Right renal cortex interstitium (tissue), 3 donors: ENCODE data around the gene CBFA2T2. TPM values are rescaled to one million over a fixed set of nuclear protein-coding genes. Genes with fewer than 3 reads are reported as not detected.
"Not testable (repeated sequence)": the region's sequence is repeated elsewhere in the genome, so short reads cannot be mapped to it uniquely, and the experiment has no call there.

Experiments used
- DNase-seq, 3 donors: peaks; one replicate each; pipeline ENCODE4 v3.0.0-alpha.2; 2013; ENCODE audit warnings: low read depth in 3 of 3, low spot score in 2 of 3
- polyA plus RNA-seq, 3 donors: library from polyadenylated mRNA; unstranded; fragments of 120-200 nt; gene quantifications; one replicate each; pipeline ENCODE4 v1.2.1, GENCODE V29; 2013; ENCODE audit not compliant: insufficient read length in 3 of 3

Gene CBFA2T2
- polyA plus RNA-seq, result 10 to 100 TPM; 24.4 to 27.0 (median 26.1) TPM

DNA sequence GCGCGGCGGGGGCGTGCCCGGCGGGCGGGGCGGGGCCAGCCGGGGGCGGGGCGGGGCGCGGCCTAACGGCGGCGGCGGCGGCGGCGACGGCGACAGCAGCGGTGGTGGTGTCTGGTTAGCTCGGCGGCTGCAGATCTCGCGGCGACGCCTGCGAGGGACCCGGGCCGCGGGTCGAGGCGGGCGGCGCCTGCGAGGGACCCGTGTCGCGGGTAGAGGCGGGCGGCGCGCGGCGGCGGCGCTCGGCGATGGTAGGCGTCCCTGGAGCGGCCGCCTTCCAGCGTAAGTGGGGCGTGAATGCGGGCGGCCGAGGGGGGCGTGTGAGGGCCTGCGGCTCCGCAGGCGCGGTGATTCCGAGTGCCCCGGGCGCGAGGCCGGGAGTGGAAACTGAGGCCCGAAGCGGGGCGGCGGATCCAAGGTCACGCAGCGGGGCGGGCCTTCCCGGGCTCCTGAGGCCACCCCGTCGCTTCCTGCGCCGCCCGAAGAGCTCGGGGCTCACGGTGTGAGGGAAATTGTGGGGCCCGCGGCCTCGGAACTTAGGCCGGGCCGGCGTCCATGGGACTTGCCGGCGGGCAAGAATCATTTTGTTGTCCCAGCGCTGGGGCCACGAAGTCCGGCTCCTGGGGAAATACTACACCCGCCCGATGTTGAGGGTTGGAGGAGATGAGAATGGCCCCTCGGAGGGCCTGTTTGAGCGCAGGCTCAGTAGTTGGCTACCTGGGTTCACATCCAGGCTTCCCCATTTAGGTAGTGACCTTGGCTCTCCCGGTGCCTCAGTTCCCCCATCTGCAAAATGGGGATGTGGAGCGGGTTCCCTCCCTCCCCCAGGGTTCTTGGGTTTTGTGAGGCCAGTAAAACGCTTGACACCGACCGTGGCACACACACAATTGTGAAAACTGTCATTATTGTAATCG, at the start of gene CBFA2T2:
Gene CBFA2T2 (plus strand): TSS at position 74 of the 911 bp plus-strand sequence. CDS start 172 bp downstream, at position 246.
- peak in 1 of 3 donors; percentile 47 for DNase-seq

DNA sequence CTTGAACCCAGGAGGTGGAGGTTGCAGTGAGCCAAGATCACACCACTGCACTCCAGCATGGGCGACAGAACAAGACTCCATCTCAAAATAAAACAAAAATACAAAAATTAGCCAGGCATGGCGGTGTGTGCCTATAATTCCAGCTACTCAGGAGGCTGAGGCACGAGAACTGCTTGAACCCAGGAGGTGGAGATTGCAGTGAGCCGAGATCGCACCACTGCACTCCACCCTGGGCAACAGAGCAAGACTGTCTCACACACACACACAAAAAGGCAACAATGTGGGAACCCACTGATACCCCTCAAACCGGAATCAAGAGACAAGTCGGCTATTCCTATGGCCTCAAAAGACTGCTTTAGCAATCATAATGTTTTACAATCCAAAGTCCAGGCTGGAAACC, 49.3 kb upstream of the CBFA2T2 start:
- not testable (repeated sequence) for DNase-seq

DNA sequence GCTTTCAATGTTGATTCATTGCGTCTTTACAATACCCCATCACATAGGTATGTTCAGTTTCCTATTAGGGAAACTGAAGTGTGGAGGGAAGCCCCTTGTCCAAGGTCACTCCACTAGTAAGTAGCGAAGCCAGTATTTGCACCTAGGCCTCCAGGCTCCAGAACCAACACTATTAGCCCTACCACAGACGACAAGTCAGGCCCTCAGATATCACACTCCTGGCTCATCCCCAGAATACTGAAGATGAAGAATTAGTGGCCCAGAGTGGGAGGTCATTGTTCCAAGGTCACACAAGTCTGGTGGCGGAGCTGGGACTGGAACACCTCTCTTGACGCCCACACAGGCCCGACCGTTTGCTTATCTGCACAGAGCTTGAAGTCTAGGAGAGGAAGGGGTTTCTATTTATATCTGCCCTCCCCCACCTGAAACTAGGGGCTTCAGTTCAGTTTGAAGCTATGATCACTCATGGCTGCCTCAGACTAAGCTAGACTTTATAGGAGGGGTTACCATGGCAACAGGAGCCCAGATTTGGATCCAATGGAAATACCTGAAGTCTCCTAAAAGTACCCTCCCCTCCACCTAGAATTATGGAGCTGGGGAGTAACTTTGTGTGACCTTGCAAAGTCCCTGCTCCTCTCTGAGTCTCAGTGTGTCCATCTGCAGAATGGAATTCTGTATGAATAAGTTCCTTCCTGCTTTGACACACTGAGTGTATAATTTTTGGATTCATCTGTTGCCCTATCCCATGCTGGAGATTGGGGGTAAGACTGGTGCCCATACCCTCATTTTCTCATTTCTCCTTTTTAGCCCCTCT, 48.5 kb upstream of the CBFA2T2 start:
- DNase-seq, result no peak

DNA sequence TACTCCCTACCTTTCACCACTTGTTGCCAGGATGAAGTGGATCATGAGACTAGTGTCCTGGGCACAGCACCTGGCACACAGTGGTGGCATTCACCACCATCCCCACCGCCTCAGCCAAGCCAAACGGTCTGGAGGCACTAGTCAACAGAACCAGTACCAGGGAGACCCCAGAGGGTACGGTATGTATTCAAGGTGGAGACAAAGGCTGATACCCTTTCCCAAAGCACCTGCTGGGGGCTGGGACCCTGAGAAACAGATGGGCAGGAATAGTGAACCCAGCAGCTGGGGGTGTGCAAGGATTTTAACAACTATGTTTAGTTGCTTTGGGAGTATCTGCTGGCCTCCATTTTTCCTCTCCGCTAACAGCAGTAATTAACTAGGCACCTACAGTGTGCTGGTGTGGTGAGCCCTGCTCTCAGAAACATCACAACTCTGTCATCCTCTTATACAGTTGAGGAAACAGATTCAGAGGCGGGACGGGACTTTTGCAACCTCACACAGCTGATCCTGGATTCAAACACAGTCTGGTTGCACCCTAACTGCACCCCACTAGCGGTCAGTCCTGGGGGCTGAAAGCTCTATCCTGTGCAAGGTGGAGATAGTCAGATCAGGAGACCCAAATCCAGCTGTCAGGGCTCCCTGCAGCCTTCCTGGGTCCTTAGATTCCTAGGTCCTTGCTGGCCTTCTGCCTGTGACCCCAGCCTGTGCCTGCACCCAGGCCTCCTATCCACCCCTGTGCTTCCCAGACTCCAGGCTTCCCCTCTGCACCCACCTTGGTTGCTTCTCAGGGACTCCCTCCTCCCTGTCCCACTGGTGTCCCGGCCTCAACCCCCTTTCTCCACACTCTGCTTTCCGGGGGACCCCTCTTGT, 47.5 kb upstream of the CBFA2T2 start:
- no peak for DNase-seq

DNA sequence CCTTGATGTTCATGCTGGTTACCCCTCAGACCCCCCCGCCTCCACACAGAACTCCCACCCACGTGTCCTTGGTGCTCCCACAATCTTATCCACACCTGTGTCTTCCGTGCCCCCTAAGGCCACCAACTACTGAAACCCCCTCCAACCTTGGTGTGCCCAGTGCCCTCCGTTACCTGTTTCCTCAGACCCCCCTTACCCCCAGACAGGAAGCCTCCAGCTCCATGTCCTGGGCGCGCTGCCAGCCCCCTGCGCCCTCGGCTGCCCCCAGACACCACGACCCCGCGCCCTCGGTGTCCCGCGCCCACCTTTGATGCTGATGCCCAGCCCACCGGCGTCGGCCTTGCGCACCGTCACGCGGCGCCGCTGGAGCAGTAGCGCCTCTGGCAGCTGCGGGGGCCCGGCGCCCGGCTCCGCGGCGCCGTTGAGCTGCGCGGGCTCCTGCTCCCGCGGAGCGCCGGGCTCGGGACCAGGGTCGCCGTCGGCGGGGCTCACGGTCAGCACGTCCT, 46.8 kb upstream of the CBFA2T2 start:
- no peak for DNase-seq

DNA sequence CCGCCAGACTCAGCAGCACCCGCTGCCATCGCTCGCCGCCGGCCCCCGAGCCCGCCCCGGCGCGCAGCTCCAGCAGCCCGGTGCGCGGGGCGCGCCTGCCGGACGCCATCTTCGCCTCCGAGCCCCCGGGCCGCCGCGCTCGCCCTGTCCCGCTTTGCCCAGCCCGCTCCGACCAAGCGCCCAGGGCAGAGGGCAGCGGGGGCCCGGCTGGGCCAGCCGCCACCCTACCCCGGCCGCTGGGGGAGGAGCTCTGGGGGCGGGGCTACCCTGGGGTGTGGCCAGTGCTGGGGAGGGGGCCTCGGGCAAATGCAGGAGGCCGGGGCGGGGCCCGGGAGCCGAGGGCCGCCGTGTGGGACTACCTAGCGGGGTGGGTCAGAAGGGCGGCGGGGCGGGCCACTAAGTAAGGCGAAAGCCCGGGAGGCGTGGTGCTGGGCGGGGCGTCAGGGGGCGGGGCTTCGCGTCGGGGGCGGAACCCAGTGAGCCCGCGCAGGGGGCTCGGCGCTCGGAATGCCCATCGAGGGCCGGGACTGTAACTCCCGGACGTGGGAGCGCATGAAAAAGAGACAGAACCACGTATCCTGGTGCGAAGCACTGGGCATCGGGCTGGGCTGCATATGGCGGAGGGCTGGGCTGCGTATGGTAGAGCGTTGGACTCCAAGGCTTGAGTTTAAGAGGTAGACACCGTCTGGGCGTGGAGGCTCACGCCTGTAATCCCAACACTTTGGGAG, 46.2 kb upstream of the CBFA2T2 start, which contains the start of gene SNTA1:
Gene SNTA1 (minus strand): TSS at position 252 of the 728 bp plus-strand sequence. CDS start 143 bp downstream, at position 109.
- DNase-seq, result peak in 1 of 3 donors; percentile 56

DNA sequence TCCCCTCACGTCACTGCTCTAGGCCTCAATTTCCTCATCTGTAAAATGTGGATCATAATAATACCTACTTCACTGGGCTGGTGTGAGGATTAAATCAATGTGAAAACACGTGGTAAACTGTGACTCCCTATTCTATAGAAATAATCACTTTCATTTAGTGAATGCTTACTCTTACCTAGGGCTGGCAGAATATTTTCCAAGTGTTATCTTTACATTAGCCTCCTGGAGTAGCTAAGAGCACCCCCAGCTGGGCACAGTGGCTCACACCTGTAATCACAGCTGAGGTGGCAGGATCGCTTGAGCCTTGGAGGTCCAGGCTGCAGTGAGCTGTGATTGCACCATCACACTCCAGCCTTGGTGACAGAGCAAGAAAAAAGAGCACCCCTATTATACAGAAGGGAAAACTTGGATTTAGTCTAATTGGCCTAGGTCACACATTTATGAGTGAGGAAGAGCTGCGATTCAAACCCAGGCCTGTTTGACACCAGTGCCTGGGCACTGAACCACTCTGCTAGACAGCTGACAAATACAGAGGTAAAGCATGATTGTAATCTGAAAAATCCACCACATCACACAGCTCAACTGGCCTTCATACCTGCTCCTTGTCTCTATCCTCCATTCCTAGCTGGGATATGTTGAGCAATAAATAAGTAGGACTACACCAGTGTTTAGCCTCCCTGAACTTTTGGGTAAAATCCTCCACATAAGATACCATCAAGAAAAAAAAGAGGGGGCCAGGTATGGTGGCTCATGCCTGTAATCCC, 44.9 kb upstream of the CBFA2T2 start:
- no peak for DNase-seq

DNA sequence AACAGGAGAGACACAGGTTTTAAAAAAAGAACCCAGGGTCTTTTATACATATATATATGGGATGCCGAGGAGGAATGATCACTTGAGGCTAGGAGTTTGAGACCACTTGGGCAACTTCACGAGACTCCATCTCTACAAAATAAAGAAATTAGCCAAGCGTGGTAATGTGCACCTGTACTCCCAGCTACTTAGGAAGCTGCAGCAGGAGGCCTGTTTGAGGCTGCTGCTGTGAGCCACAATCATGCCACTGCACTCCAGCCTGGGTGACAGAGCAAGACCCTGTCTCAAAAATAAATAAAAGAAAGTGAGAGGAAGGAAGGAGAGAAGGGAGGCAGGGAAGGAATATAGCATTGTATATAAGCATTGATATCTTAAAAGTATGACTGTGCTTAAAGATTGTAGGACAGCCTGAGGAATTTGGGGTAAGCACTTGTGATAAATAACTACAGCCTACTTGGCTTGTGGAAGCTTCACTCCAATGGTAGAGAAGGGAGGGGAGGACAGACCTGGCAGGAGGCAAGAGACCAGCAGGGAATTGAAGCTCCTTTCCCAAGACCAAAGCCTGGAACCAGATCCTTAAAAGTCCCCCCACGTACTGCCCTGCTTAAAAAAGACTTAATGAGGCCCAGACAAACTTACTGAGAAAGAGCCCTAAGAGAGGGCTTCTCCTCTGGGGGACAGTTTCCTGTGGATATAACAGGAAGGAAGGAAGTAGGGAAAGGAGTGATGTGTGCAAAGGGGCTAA, 43.8 kb upstream of the CBFA2T2 start:
- no peak for DNase-seq

DNA sequence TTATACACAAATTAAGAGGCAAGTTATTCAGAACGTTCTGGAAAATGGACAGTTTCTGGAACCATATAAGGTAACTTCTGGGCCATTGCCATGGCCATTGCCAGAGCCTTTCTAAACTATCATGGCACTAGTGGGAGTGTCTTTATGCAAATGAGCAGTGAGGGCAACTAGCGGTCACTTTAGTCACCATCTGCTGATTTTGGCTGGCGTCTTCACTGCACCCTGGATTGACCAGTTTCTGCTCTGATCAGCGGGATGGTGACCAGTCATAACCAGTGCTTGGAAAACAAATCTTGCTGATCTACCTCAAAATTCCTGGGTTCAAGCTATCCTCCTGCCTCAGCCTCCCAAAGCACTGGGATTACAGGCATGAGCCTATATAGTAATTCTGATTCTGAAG, 39.0 kb upstream of the CBFA2T2 start:
- DNase-seq, result no peak

DNA sequence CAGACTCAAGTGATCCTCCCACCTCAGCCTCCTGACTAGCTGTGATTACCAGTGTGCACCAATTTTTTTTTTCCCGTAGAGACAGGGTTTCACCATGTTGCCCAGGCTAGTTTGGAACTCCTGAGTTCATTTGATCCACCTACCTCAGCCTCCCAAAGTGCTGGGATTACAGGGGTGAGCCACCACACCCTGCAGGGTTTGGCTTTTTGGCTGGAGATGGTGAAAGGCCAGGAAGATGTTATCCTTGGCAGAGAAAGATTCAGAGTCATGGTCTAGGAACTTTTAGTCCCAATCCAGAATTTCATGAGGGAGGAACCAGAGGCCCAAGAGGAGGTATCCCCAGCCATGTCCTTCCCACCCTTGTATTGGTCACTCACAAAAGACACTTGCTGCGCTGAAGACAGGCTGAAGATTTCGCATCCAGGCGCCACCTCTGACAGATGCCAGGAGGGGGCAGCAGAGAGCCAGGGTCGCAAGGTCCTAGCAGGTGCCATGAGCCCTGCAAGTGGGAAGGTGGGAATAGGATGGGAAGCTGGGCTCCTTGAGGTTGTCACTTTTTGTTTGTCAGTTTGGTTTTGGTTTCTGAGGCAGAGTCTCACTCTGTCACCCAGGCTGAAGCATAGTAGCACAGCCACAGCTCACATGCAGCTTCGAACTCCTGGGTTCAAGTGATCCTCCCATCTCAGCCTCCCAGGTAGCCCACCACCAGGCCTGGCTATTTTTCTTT, 32.8 kb upstream of the CBFA2T2 start:
- peak in 2 of 3 donors; percentile 66 to 75 for DNase-seq

DNA sequence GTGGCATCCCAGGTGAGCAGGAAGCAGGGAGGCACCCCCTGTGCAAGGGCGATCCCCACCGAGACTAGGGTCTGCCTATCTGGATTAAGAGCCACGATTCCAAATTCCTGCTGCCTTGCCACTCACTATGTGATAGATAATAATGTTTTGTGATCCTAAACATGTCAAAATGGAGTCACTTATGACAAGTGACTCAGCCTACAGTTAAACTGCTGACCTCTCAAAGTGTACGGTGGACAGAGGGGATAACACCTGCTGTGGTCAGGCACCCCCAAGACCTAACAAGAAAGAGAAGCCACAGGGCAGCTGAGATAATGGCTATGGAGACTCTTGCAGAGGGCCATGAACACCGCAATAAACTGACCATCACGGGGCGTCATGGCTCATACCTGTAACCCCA, 30.3 kb upstream of the CBFA2T2 start:
- DNase-seq, result no peak

DNA sequence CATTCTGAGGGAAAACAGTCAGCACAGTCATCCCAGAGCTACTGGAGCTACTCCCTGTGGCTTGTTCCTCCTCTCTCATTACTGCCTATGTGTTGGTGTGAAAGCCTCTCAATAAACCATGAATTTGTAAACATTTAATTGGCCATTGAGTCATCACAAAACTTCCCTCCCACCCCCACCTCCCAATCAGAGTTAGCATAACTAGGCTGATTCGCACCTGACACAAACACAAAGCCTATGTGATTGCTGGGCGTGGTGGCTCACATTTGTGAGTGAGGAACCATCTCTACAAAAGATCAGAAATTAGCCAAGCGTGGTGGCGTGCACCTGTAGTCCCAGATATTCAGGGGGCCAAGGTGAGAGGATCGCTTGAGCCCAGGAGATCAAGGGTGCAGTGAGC, 29.2 kb upstream of the CBFA2T2 start:
- no peak for DNase-seq

DNA sequence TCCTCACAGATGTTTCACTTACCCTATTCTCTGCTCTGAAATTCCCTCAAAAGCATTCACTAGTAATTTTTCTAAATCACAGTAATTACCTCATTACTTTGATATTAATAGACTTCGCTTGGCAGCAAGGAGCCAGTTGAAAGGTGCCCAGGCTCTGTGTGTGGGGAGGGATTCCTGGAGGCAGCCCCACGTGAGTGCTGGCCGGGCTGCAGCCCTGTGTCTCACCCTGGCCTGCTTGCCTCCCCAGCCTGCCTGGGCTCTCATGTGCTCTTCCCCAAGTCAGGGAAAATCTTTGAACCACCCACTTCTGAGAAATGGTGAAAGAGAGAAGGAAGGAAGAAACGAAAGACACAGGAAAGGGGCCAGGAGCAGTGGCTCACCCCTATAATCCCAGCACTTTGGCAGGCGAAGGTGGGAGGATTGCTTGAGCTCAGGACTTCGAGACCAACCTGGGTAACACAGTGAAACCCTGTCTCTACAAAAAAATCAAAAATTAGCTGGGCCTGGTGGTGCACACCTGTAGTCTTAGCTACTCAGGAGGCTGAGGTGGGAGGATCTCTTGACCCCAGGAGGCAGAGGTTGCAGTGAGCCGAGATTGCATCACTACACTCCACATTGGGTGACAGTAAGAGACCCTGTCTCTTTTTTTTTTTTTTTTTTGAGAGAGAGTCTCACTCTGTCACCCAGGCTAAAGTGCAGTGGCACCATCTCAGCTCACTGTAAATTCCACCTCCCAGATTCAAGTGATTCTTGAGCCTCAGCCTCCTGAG, 26.4 kb upstream of the CBFA2T2 start:
- no peak for DNase-seq

DNA sequence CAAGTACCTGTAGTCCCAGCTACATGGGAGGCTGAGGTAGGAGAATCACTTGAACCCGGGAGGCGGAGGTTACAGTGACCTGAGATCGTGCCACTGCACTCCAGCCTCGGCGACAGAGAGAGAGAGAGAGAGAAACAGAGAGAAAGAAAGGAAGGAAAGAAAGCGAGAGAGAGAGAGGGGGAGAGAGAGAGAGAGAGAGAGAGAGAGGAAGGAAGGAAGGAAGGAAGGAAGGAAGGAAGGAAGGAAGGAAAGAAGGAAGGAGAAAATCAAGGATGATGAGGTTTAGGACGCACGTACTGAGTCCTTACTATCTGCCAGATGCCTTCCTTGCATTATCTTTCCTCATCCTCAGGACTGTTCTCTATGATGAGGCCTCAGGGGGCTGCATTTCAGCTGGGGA, 25.1 kb upstream of the CBFA2T2 start:
- not testable (repeated sequence) for DNase-seq

DNA sequence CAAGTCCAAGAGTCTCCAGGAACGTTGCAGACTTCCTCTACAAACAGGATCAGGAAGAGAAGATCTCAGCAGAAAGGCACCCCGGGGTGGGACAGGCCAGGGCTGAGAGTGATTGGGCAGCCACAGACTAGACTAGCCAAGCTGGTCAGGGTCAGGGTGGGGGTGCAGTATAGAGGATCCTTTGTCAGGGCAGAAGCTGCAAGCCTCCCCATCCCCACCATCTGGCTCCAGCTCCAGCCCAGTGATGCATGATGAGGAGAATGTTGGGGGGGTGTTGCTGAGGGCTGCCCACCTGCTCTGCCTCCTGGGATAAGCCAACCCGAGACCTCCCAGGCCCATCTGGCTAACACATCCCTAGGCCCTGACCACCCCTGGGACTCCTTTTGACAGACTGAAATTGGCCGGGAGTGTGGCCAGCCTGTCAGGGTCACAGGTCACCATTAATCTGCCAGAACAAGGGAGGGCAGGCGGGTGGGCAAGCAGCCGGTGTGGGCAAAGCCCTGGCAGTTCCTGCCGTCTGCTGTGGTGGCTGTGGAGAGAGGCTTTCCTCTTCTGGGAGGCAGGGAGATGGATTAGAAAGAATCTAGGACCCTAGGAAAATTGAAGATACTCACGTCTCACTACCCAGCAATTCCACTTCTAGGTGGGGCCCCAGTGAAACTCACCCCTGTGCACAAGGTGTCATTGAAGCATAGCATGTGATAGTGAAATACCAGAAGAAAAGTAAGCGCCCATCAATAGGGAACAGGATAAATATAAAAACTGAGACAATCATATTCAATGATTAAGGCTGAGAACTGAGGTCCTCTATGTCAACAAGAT, 24.2 kb upstream of the CBFA2T2 start:
- DNase-seq, result no peak

DNA sequence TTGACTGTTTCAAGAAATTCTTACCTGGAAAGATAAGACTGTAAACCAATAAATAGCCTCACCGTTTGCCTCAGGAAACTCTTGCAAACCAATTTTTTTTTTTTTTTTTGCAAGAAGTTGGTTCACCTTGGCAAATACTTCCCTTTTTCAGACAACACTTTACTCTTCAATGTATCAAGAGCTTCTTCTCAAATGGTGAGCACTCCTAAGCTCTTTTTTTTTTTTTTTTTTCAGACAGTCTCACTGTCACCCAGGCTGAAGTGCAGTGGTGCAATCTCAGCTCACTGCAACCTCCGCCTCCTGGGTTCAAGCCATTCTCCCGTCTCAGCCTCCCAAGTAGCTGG, 23.6 kb upstream of the CBFA2T2 start:
- no peak for DNase-seq
